Measurements from ENCODE around the gene CAMKK1. TPM values are rescaled to one million over a fixed set of nuclear protein-coding genes. Genes with fewer than 3 reads are reported as not detected.

CAMKK1 gene
- total and polyA plus RNA-seq, 2 donors (not counting 1 experiment from before 2014, with no cell fraction given) = 4.5 to 35.9 TPM

GRCh38 chr17:3896968-3897235 is 4.0 kb upstream of the CAMKK1 start:
- CTCF ChIA-PET = interaction anchor here (1.6 to 5.6 kb wide), 2 partner anchors 16 to 32 kb away, joined by 4 to 48 read pairs; no protein-coding TSS in a partner anchor

More at GRCh38 chr17:3896968-3897235, 4.0 kb upstream of the CAMKK1 start:
- H3K9me3 ChIP-seq (ENCODE audit: control extremely low read depth in 1 of 3, control insufficient read depth in 2 of 3, insufficient read depth in 1 of 3, low read length in 2 of 3) = no peaks in the 10 kb centered on the region
- H3K36me3 ChIP-seq (replicated peaks in 1 of 2; ENCODE audit: control extremely low read depth in 1 of 2, control insufficient read depth in 1 of 2, extremely low read depth in 1 of 2, insufficient read depth in 2 of 2, low read length in 1 of 2) = no peaks in the 10 kb centered on the region
- H3K9me3 Mint-ChIP-seq (ENCODE audit: insufficient read depth) = no peaks in the 10 kb centered on the region
- H3K27me3 Mint-ChIP-seq = no peaks in the 10 kb centered on the region
- TF ChIP-seq CTCF (IDR thresholded peaks at IDR 0.05) = no peak
- no peak for TF ChIP-seq EZH2 (IDR thresholded peaks at IDR 0.05; ENCODE audit: borderline replicate concordance, insufficient read depth, low read depth, low read length, poor library complexity, severe bottlenecking)
- H3K9ac ChIP-seq (ENCODE audit: low read length) = no peak overlapping the region
- peaks cover 12 to 19% of the 10 kb centered on the region in 2 donors for H3K4me1 ChIP-seq (ENCODE audit: control insufficient read depth in 2 of 2, insufficient read depth in 2 of 2, low read length in 2 of 2)
- peaks cover 3% of the 10 kb centered on the region for H3K79me2 ChIP-seq (ENCODE audit: control insufficient read depth, insufficient read depth, low read length)
- peaks cover 20% of the 10 kb centered on the region for H3K4me1 Mint-ChIP-seq
- WGBS (ENCODE audit: insufficient coverage) = 82% methylated on average over 6 of the region's 6 CpGs
- no peaks in the 10 kb centered on the region for H3K27me3 ChIP-seq (replicated peaks in 1 of 4; ENCODE audit: control extremely low read depth in 1 of 4, control insufficient read depth in 3 of 4, insufficient read depth in 4 of 4, low read length in 3 of 4)
- no peaks in the 10 kb centered on the region for H4K20me1 ChIP-seq (ENCODE audit: control insufficient read depth, insufficient read depth, low read length, poor library complexity, severe bottlenecking)
- POLR2A ChIA-PET = interaction anchor here (0.6 to 1.5 kb wide), 2 partner anchors 65 to 203 kb away, joined by 4 to 5 read pairs; no protein-coding TSS in a partner anchor
- DNase-seq (no peak), ATAC-seq (ENCODE audit: low read depth) (no peak)
- H3K27ac Mint-ChIP-seq = no peak overlapping the region
- no peak overlapping the region for H2AFZ ChIP-seq (ENCODE audit: insufficient read depth, low read depth, low read length, poor library complexity, severe bottlenecking)
- H3K4me3 Mint-ChIP-seq = no peak overlapping the region
- no peak overlapping the region for H3K4me2 ChIP-seq (replicated peaks; ENCODE audit: low read depth, low read length, poor library complexity, severe bottlenecking)
- no peak overlapping the region for H3K4me3 ChIP-seq (ENCODE audit: control extremely low read depth in 1 of 5, extremely low read depth in 1 of 5, insufficient read depth in 1 of 5, low read depth in 2 of 5, low read length in 4 of 5)
- intact Hi-C loops (cut with micrococcal nuclease) = no loop called here
- no peak overlapping the region for H3K27ac ChIP-seq (ENCODE audit: low read length in 2 of 2)

Data from B cell (primary cell).